Epithelial cell of prostate (primary cell): ENCODE measurements around the gene HSD17B11.
A peak's percentile ranks its signal among the peaks of the same experiment; 100 is the strongest.
"Not testable (repeated sequence)": the region's sequence is repeated elsewhere in the genome, so short reads cannot be mapped to it uniquely, and the experiment has no call there.

ENCODE experiments used
- DNase-seq: peaks from one replicate; pipeline ENCODE4 v3.0.0-alpha.2; 2011; ENCODE audit warnings: low read depth, low spot score
- H3K27ac ChIP-seq: fragments of 450-650 bp; 2 replicates; pipeline ENCODE4 v1.5.1; 2017; ENCODE audit warnings: mild to moderate bottlenecking

The HSD17B11 gene

DNA sequence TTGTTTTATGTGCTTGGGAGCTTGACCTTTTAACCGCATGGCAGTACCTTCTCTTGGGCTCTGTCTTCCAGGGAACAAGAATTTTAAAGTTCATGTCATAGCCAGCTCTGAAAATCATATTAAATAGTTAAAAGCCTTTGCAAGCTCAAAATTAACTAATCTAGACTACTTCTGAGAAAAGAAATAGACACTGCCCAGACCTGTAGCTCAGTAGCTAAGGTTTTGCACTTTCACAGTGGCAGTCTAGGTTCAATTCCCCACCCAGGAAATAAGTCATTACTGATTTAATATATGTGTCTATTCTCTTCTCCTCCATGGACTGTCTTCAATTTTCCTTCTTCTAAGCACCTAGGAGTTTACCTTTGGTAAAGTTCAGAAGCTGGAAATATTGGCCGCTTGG is 27.4 kb downstream of the HSD17B11 start:
- no peak for DNase-seq

DNA sequence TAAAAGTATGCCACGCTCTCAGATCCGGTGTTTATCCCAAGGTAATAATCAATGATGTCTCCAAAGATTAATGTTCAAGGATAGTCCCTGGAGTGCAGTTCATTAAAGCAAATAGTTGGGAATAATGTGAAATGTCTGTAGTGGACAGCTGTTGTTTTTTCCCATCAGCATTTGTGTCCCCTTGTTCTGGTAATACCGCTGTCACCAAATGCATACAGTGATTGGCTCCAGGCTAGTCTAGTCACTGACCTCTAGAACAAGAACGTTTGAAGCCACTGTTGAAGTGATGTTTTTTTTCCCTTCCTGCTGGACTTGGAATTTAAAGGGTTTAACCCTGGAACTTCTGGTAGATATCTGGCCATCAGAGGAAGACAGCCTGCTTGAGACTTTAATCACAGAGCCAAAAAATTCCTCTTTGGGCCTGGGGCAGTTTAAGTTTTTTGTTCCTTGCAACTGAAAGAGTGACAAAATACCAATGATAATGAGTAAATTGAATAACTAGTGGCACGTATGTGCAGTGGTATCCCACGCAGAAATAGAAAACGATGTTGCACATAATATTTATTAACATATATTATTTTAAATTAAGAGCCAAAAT is 30.6 kb downstream of the HSD17B11 start:
- no peak overlapping the region for H3K27ac ChIP-seq

More for the DNA sequence above, 27.4 kb downstream of the HSD17B11 start:
- H3K27ac ChIP-seq = no peak overlapping the region

DNA sequence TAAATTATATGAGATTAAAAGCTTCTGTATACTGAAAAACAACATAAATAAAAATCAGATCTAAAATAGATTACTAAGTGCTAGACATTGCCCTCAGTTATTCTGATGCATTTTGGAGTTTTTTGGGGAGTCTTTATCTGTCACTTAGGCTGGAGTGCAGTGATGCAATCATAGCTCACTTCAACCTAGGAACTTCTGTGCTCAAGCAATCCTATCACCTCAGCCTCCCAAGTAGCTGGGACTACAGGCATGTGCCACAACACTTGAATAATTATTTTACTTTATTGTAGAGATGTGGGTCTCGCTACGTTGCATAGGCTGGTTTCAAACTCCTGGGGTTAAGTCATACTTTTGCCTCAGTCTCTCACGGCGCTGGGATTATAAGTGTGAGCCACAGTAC is 31.7 kb downstream of the HSD17B11 start:
- no peak overlapping the region for H3K27ac ChIP-seq
- no peak for DNase-seq

More for the DNA sequence above, 30.6 kb downstream of the HSD17B11 start:
- DNase-seq = no peak

DNA sequence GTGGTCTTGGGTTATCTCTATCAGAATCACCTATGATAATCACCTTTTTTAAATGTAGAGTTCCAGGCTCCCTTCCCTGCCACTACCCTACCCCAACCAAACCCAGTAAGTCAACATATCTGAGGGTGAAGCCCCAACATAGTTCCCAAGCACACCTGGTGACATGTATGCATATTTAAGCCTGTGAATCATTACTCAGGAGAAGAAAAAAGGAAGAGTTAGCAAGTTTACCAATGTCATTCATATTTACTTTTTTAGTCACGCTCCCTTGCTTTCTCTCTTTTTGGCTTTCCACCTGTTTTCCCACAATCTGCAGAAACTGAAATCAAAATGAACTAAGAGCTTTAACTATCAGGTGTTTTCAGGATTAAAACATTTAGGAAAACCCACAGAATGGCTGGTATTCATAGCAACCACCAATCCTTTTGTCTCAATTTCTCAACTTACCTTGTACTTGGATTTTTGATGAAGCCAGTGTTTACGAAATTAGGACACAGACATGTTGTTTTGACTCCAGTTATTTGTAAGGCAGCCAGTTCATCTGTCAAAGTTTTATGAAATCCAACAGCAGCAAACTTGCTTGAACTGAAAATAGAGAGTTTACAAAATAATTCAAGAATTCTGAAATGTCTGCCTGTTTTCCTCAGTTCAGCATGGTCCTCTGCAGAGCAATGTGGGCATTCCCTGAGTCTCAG is 34.0 kb downstream of the HSD17B11 start:
- peak; percentile 64 for DNase-seq
- peak overlapping the region; percentile 9 for H3K27ac ChIP-seq

DNA sequence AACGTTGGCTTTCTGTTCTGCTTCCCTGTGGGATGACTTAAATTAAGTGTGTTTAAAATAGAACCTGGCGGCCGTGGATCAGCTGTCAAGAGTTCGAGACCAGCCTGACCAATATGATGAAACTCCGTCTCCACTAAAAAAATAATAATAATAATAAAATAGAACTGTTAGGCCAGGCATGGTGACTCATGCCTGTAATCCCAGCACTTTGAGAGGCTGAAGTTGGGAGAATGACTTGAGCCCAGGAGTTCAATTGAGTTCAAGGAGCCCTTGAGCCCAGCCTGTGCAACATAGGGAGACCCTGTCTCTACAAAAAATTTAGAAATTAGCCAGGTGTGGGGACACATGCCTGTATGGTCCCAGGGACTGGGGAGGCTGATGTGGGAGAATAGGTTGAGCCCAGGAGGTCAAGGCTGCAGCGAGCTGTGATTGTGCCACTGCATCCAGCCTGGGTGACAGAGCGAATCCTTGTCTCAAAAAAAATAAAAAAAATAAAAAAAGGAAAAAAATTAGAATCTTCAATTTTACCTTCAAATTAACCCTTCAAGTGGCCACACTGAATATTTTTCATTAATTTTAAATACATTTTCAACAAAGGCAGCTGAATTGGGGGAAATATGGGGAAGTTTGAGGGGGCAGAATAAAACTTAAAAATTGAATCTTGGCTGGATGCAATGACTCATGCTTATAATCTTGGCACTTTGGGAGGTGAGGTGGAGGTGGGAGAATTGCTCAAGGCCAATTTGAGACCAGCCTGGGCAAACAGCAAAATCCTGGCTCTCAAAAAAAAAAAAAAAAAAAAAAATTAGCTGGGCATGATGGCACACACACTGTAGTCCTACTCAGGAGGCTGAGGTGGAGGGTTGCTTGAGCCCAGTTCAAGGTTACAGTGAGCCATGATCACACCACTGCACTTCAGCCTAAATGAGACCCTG is 36.6 kb downstream of the HSD17B11 start:
- no peak for DNase-seq
- H3K27ac ChIP-seq = no peak overlapping the region

DNA sequence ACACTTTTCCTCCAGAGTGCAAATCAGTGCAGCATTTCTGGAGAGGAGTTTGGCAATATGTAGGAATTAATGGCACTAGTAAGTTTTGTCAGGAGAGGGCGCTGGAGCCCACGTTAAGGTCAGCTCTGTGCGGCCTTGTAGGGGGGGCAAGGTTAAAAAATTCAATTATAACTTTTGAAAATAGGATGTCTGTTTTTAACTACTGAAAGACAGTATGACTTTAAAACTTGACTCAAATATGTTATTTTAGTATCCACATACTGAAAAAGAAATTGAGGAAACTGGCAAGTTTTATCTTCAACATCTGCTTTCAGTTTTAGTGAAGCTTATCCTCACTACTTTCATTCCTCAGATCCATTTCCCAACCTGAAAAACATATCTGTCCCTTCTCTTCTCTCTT is 37.4 kb downstream of the HSD17B11 start:
- H3K27ac ChIP-seq = no peak overlapping the region
- DNase-seq = no peak

DNA sequence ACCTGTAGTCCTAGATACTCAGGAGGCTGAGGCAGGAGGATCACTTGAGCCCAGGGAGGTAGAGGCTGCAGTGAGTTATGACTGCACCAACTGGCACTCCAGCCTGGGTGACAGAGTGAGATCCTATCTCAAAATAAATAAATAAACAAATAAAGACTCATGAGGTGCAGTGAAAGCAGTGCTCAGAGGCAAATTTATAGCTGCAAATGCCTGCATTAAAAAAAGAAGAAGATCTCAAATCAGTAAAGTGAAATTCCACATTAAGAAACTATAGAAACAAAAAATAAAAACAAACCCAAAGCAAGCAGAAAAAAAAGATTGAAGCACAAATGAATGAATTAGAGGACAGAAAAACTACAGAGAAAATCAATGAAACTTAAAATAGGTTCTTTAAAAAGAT is 45.8 kb downstream of the HSD17B11 start:
- no peak overlapping the region for H3K27ac ChIP-seq
- DNase-seq = no peak

DNA sequence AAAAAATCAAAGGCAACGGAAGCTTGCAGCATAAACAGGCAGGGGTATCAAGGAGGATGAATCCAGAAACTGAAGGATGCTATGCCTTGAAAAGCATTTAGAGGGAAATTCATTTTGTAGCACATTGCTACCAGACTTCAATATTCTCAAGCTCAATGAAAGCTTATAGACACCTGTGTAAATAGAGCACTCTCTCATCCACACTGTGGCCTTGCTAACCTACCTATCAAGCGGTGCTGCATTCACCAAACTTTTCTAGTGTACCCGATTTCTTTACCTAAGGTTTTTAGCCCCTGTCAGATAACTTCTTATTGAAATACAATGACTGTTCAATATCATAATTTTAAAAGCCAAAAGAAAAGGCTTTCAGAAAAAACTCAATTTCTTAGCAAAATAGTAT is 48.1 kb downstream of the HSD17B11 start:
- no peak for DNase-seq

DNA sequence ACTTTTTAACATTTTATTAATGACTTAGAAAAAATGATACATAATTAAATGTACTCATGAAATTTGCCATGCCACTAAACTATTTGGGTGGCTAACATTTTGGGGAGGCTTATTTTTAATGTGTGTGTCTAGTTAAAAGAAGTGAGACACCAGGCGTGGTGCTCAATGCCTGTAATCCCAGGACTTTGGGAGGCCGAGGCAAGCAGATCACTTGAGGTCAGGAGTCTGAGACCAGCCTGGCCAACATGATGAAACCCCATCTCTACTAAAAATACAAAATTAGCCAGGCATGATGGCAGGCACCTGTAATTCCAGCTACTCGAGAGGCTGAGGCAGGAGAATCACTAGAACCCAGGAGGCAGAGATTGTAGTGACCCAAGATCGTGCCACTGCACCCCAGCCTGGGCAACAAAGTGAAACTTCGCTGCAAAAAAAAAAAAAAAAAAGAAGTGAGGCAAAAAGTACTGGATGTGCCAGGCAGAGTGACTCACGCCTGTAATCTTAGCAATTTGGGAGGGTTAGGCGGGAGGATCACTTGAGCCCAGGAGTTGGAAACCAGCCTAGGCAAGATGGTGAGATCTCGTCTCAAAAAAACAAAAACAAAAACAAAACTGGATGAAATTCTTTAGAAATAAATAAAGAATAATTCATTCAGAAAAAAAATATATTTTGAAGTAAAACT is 48.9 kb downstream of the HSD17B11 start:
- H3K27ac ChIP-seq, DNase-seq: not testable (repeated sequence)

More for the DNA sequence above, 48.1 kb downstream of the HSD17B11 start:
- H3K27ac ChIP-seq = no peak overlapping the region

DNA sequence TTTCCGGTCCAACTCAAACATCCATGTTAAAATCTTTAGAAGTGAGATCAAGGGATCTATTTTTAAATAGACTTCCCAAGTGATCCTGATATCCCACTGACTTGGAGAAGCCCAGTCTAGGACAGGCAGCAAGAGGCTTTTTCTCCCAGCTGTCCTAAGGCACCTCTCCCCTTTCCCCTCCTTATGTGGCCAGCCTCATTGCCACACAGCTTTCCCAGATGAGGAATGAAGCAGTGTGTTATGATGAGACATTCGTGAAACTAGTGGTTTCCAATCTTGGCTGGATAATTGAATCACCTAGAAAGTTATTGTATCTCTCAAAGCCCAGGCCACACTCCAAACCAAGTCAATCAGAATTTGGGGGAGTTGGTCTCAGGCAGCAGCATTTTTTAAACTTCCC is 51.5 kb downstream of the HSD17B11 start:
- no peak for DNase-seq
- H3K27ac ChIP-seq = no peak overlapping the region

DNA sequence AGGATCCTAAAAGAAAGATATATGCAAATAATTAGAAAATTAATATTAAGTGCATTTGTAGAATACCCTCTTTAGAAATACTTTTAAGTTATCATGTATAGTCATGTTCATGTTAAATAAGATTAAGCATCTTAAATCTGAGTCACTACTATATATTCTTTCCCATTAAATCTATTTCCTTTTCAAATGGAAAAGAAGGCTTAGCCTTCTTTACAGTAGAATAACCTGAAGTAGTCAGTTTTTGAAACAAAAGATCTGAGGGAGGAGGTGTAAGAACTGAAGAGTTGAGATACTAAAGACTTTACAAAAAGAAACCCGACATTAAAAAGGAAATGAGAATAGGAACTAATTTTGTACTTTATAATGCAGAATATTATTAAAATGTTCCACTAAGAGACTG is 53.6 kb downstream of the HSD17B11 start:
- no peak for DNase-seq
- H3K27ac ChIP-seq = no peak overlapping the region

DNA sequence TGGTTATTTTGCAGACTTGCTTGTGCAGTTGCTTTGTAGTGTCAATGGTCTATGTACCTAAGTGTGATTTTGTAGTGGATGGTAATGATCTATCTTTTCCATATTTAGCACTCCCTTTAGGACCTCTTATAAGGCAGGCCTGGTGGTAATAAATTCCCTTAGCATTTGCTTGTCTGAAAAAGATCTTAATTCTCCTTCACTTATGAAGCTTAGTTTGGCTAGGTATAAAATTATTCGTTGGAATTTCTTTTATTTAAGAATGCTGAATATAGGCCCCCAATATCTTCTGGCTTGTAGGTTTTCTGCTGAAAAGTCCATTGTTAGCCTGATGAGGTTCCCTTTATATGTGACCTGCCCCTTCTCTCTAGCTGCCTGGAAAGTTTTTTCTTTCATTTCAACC is 57.7 kb downstream of the HSD17B11 start:
- no peak for DNase-seq
- H3K27ac ChIP-seq = no peak overlapping the region

DNA sequence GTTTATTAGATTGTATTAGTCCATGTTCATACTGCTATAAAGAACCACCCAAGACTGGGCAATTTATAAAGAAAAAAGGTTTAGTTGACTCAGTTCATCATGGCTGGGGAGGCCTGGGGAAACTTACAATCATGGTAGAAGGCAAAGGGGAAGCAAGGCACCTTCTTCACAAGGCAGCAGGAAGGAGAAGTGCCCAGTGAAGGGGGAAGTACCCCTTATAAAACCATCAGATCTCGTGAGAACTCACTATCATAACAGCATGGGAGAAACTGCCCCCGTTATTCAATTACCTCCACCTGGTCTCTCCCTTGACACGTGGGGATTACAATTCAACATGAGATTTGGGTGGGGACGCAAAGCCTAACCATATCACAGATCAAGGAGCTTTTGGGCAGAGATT is 60.2 kb downstream of the HSD17B11 start:
- no peak overlapping the region for H3K27ac ChIP-seq
- no peak for DNase-seq

DNA sequence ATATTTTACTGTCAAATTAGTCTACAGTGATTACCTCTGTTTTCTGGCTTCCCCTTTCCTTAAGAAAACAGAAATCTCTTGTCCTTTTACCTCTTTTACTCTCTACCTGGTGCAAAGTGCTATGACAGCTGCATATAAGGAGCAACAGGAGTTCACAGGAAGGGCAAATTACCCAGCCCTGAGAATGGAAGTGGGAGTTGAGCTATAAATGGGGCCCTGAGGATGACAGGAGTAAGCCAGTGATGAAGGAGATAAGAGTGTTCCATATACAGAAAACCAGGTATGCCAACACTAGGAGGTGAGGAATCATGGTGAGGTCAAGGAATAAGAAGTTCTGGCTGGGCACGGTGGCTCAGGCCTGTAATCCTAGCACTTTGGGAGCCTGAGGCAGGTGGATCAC is 63.9 kb downstream of the HSD17B11 start:
- H3K27ac ChIP-seq = no peak overlapping the region
- no peak for DNase-seq

DNA sequence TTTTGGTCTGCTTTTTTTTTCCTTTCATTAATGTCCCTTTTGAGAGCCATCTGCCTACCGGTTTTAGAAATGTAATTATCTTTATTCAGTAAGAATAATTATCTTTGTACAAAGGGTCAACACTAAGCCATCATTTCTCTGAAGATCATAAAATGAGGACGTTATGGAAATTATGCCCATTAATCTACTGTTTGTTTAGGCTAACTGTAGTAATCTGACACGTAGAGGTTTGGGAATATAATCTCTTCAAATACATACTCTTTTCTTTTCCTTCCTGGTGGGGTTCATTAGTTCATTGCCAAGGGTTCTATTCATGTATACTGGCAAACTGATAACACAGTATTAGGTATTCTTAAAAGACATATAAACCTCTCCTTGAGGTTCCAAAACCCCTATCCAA is 64.5 kb downstream of the HSD17B11 start:
- H3K27ac ChIP-seq = no peak overlapping the region

DNA sequence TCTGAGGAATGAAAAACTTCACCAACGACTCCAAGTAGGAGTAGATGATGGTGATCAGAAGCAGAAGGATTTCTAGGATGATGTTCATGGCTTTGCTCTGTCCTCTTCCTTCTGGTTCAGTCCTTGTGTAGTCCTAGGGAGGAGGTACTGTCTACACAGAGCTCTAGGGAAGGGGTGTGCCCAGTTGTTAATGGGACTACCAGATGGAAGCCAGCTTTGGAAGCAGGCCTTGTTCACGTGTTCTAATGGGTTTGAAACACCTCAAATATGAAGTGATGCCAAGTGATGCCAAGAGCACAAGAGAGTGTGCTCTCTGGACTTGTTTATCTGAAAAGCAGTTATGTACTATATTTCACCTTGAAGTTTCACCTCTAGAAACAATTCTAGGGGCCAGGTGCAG is 68.2 kb downstream of the HSD17B11 start, which contains the start of gene HSD17B13:
Gene HSD17B13 (minus strand): TSS at position 129 of the 400 bp plus-strand sequence. CDS start 41 bp downstream, at position 88.
- DNase-seq = no peak
- no peak within 1 kb of the TSS for H3K27ac ChIP-seq

More for the DNA sequence above, 64.5 kb downstream of the HSD17B11 start:
- DNase-seq = no peak

DNA sequence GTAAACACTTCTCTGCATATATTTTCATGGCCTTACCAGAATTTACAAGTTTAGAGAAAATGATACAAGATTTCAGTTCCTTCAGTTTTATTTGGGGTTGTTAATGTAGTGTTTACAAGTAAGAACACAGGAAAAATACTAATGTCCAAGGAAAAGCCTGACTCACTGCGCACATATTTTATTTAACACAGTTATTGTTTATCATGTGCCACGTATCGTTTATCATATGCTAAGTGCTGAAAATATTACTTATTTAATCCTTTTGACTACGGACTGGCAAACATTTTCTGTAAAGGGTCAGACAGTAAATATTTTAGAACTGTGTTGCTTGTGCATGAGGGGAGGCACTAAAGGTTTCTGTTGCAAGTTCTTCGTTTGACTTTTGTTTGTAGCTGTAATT is 69.1 kb downstream of the HSD17B11 start:
- DNase-seq = no peak
- H3K27ac ChIP-seq = no peak overlapping the region

DNA sequence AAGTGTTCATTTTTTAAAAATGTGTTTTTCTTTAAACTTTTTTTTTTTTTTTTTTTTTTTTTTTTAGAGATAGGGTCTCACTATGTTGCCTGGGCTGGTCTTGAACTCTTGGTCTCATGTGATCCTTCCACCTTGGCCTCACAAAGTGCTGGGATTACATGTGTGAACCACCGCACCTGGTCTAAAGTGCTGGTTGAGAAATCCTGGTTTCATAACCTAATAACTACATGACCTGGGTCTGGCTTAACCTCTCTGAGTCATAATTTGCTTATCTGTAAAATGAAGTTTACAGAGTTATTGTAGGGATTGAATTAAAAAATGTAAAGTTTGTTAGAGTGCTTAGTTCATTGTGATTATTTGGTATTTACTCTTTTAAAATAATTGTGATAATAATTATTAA is 73.5 kb downstream of the HSD17B11 start:
- H3K27ac ChIP-seq = no peak overlapping the region
- no peak for DNase-seq

DNA sequence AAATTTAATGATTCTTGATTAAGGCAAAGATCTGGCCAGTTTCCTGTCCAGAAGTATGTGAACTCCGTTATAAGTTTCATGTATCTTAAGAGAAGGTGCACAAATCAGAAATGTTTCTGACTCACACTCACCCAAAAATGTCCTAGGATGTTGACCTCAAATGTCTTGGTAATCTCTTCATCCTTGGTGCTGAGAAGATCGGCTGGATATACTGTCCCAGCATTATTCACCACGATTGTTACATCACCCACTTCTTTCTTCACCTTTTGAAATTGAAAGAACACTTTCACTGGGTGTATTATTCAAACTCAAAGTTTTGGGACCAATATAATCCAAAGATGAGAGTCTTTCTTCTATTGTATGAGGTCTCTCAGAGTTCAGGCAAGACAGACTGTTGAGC is 74.0 kb downstream of the HSD17B11 start:
- DNase-seq = no peak
- no peak overlapping the region for H3K27ac ChIP-seq

DNA sequence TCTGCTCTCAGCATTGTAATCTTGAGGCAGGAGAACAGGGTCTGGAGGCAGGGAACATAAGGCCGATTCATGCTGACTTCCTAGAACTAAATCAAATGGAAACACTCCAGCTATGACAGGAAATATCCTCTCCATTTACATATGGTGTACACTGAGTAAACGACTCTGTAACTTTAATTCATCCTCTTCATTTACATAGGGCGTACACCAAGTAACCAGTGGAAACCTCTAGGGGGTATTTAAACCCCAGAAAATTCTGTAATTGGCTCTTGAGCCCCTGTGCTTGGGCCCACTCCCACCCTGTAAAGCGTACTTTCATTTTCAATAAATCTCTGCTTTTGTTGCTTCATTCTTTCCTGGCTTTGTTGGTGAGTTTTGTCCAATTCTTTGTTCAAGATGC is 76.0 kb downstream of the HSD17B11 start:
- not testable (repeated sequence) for H3K27ac ChIP-seq, DNase-seq
